ENCODE results near the gene BOD1.

The BOD1 gene

GRCh38 chr5:173659423-173659822, 43.0 kb upstream of the BOD1 start:
- no peak for TF ChIP-seq CTCF (IDR thresholded peaks at IDR 0.05; ENCODE audit: low read depth, low read length)
- DNase-seq (ENCODE audit: extremely low read depth, low read depth), result no peak

GRCh38 chr5:173657741-173658356, 41.4 kb upstream of the BOD1 start:
- no peak for TF ChIP-seq CTCF (IDR thresholded peaks at IDR 0.05; ENCODE audit: low read depth, low read length)
- DNase-seq (ENCODE audit: extremely low read depth, low read depth), result no peak

DNA sequence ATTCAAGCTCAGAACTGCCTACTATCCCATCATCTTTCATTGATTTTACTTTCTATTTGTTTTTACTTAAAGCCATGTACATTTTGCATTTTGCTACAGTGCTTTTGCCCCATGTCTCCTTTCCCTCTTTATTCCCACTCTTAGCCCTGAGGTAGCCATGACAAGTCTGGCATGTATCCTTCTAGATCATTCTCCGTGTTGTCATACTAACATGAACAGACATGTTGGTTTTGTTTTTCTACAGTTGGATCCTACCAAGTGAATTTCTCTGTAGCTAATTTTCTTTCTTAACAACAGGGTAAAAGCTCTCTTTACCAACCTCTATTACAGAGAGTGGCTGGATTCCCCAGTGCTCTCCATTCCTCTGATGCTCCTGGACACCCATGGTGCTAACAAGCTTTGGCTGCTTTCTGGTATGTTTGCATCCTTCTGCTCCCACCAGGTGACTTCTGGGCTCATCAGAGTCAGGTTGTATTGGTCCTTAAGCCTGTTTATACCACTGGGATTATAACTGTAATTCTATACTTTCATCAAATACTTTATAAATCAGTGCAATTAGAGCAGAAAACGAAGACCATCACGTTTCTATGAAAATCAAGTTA, 38.8 kb upstream of the BOD1 start:
- DNase-seq (ENCODE audit: extremely low read depth, low read depth), result no peak
- TF ChIP-seq CTCF (IDR thresholded peaks at IDR 0.05; ENCODE audit: low read depth, low read length), result no peak

DNA sequence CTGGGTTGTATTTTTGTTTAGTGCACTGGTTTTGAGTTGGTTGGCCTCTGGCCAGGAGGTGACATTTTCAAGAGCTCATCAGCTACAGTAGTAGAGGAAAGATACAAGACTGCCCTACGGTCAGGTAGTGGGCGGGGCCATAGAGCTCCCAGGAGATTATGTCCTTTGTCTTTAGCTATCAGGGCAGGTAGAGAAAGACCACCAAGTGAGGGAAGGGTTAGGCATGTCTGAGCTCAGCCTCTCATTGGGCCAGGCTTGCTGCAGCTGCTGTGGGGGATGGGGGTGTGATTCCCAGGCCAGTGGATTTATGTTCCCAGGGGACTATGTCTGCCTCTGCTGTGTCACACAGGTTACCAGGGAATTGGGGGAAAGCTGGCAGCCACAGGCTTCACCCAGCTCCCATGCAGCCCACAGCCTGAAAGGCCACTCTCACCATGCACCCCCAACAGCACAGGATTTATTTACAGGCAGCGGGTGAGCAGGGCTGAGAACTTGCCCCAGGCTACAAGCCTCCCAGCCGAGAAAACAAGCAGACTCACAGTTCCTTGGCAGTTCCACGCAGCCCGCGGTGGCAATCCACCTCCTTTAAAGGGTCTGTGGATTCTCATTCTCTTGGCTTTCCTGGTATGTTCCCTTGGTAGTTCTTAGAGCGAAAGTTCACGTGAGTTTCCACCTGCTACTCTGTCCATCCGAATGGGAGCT, 37.5 kb upstream of the BOD1 start:
- no peak for TF ChIP-seq CTCF (IDR thresholded peaks at IDR 0.05; ENCODE audit: low read depth, low read length)
- DNase-seq (ENCODE audit: extremely low read depth, low read depth), result no peak

- no peak for TF ChIP-seq CTCF (IDR thresholded peaks at IDR 0.05; ENCODE audit: low read depth, low read length)
- DNase-seq (ENCODE audit: extremely low read depth, low read depth), result no peak
Observed at GRCh38 chr5:173648308-173648866, 31.9 kb upstream of the BOD1 start.

DNA sequence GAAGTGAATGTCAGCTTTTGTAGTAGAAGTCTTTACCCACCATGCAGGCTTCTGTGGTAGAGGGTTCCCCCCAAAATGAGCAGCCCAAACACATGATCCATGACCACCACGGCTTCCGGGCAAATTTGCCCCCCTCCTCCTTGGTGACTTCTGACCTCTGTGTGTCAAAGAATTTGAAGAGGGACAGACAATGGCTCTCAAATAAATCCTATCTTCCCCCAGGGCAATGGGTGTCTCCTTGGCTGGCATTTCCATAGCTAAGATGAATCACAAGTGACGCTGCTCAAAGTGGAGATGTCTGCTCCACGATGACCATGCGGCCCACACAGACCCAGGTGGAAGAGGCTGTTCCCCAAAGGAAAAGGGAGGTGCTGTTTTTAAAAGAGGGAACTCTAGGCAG, 30.2 kb upstream of the BOD1 start:
- no peak for DNase-seq (ENCODE audit: extremely low read depth, low read depth)
- no peak for TF ChIP-seq CTCF (IDR thresholded peaks at IDR 0.05; ENCODE audit: low read depth, low read length)

All from AG09319 (cell line).